ENCODE results near the gene MAPK8. TPM values are rescaled to one million over a fixed set of nuclear protein-coding genes. Genes with fewer than 3 reads are reported as not detected.

Gene MAPK8
- total and polyA plus RNA-seq, 9 of the 15 experiments (the other 6 are each of a cell fraction or from before 2014, with no cell fraction given), result 6.4 to 159 (median 71.0) TPM

DNA sequence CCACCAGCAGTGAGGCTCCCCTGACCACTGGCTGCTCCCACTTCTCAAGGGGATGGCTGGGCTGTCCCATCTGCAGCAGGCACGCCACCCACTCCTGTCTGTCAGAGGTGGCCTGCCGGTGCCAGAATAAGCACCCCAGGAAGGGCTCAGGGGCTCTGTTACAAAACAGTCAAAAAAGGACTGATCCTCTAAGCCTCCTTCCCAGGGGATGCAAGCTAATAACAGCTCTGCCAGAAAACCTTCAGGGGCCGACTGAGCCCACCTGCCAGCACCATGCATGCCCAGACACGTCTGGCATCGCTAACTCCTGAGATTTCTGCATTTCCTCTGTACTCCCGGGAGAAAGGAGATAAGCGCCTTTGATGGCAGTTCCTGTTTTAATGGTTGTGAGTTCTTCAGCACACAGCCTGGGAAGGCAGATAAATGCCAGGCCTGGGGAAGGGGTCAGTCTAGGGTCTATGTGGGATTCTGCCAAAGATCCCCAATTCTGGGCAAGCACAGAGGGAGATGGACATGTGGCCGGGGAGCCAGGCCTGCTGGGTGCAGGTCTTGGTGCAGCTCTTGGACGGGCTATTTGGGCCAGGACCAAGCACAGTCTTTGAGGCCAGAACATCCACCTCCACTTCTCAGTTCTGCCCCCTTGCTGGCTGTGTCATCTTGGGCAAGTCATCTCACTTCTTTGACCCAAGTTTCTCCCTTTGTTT, 170.0 kb downstream of the MAPK8 start (continued):
- TF ChIP-seq SMAD4 (CRISPR knock-in tag; conservative IDR thresholded peaks at IDR 0.05), result peak; percentile 79
- TF ChIP-seq, protein P1, sequence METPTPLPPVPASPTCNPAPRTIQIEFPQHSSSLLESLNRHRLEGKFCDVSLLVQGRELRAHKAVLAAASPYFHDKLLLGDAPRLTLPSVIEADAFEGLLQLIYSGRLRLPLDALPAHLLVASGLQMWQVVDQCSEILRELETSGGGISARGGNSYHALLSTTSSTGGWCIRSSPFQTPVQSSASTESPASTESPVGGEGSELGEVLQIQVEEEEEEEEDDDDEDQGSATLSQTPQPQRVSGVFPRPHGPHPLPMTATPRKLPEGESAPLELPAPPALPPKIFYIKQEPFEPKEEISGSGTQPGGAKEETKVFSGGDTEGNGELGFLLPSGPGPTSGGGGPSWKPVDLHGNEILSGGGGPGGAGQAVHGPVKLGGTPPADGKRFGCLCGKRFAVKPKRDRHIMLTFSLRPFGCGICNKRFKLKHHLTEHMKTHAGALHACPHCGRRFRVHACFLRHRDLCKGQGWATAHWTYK (CRISPR knock-in tag; IDR thresholded peaks at IDR 0.05), result no peak
- TF ChIP-seq HDAC2 (IDR thresholded peaks at IDR 0.05), result 0 out of 2 replicates have a peak, but pooled peaks have one; percentile 32
- TF ChIP-seq, protein P2, sequence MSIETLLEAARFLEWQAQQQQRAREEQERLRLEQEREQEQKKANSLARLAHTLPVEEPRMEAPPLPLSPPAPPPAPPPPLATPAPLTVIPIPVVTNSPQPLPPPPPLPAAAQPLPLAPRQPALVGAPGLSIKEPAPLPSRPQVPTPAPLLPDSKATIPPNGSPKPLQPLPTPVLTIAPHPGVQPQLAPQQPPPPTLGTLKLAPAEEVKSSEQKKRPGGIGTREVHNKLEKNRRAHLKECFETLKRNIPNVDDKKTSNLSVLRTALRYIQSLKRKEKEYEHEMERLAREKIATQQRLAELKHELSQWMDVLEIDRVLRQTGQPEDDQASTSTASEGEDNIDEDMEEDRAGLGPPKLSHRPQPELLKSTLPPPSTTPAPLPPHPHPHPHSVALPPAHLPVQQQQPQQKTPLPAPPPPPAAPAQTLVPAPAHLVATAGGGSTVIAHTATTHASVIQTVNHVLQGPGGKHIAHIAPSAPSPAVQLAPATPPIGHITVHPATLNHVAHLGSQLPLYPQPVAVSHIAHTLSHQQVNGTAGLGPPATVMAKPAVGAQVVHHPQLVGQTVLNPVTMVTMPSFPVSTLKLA (conservative IDR thresholded peaks at IDR 0.05), result no peak
- TF ChIP-seq, protein P3, sequence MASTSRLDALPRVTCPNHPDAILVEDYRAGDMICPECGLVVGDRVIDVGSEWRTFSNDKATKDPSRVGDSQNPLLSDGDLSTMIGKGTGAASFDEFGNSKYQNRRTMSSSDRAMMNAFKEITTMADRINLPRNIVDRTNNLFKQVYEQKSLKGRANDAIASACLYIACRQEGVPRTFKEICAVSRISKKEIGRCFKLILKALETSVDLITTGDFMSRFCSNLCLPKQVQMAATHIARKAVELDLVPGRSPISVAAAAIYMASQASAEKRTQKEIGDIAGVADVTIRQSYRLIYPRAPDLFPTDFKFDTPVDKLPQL (IDR thresholded peaks at IDR 0.05; ENCODE audit: extremely low read depth, insufficient read length), result no peak
- TF ChIP-seq HMG20B (CRISPR knock-in tag; IDR thresholded peaks at IDR 0.05), result no peak
- peak; percentile 46; the same call in 1 of the 2 replicates for TF ChIP-seq CTBP1 (IDR thresholded peaks at IDR 0.05; ENCODE audit: borderline replicate concordance)
- TF ChIP-seq, protein P4, sequence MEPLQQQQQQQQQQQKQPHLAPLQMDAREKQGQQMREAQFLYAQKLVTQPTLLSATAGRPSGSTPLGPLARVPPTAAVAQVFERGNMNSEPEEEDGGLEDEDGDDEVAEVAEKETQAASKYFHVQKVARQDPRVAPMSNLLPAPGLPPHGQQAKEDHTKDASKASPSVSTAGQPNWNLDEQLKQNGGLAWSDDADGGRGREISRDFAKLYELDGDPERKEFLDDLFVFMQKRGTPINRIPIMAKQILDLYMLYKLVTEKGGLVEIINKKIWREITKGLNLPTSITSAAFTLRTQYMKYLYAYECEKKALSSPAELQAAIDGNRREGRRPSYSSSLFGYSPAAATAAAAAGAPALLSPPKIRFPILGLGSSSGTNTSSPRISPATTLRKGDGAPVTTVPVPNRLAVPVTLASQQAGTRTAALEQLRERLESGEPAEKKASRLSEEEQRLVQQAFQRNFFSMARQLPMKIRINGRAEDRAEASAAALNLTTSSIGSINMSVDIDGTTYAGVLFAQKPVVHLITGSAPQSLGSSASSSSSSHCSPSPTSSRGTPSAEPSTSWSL (CRISPR knock-in tag; IDR thresholded peaks at IDR 0.05; ENCODE audit: borderline replicate concordance), result no peak
- peak; percentile 41; the same call in 1 of the 2 replicates for TF ChIP-seq NFIC (IDR thresholded peaks at IDR 0.05)
- TF ChIP-seq, protein P5, sequence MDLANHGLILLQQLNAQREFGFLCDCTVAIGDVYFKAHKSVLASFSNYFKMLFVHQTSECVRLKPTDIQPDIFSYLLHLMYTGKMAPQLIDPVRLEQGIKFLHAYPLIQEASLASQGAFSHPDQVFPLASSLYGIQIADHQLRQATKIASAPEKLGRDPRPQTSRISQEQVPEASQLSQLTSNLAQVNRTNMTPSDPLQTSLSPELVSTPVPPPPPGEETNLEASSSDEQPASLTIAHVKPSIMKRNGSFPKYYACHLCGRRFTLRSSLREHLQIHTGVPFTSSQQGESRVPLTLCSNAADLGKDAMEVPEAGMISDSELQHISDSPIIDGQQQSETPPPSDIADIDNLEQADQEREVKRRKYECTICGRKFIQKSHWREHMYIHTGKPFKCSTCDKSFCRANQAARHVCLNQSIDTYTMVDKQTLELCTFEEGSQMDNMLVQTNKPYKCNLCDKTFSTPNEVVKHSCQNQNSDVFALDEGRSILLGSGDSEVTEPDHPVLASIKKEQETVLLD (IDR thresholded peaks at IDR 0.05), result peak; percentile 19; the same call in 1 of the 2 replicates
- TF ChIP-seq TAF7 (tag; IDR thresholded peaks at IDR 0.05), result no peak
- no peak; the same call in 1 of the 2 replicates for TF ChIP-seq ZNF766 (CRISPR knock-in tag; conservative IDR thresholded peaks at IDR 0.05)
- peak; percentile 70; the same call in 1 of the 2 replicates for TF ChIP-seq EP300 (IDR thresholded peaks at IDR 0.05; ENCODE audit: low read length)
- TF ChIP-seq, protein P6, sequence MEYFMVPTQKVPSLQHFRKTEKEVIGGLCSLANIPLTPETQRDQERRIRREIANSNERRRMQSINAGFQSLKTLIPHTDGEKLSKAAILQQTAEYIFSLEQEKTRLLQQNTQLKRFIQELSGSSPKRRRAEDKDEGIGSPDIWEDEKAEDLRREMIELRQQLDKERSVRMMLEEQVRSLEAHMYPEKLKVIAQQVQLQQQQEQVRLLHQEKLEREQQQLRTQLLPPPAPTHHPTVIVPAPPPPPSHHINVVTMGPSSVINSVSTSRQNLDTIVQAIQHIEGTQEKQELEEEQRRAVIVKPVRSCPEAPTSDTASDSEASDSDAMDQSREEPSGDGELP (CRISPR knock-in tag; IDR thresholded peaks at IDR 0.05; ENCODE audit: borderline replicate concordance), result 0 out of 2 replicates have a peak, but pooled peaks have one; percentile 8
- peak; percentile 65; the same call in 1 of the 2 replicates for TF ChIP-seq MYNN (IDR thresholded peaks at IDR 0.05)
- no peak for TF ChIP-seq MYNN (CRISPR knock-in tag; IDR thresholded peaks at IDR 0.05)
- peak; percentile 78 for TF ChIP-seq SMARCE1 (IDR thresholded peaks at IDR 0.05)

Data from K562 (cell line).